Fibroblast of villous mesenchyme (primary cell): ENCODE results near the gene APBB2. TPM values are rescaled to one million over a fixed set of nuclear protein-coding genes. Genes with fewer than 3 reads are reported as not detected.

Experiments
- DNase-seq: peaks from one replicate; pipeline ENCODE4 v3.0.0-alpha.2; 2010; ENCODE audit warnings: low read depth
- H3K4me3 ChIP-seq: 2 replicates; pipeline ENCODE4 v1.5.1; 2011; ENCODE audit warnings: low read depth, mild to moderate bottlenecking, low read length
- CTCF ChIP-seq: IDR thresholded peaks from 2 replicates; pipeline ENCODE4 v1.5.1; 2012; ENCODE audit warnings: low read depth, mild to moderate bottlenecking, low read length; ENCODE audit not compliant: insufficient read depth
- total RNA-seq: library from RNA; depleted of rRNA; stranded (reverse); fragments of >200 nt; gene quantifications from 2 replicates; pipeline ENCODE4 v1.2.3, GENCODE V29; 2012

The APBB2 gene
- total RNA-seq, 1 donor = 133 TPM

DNA sequence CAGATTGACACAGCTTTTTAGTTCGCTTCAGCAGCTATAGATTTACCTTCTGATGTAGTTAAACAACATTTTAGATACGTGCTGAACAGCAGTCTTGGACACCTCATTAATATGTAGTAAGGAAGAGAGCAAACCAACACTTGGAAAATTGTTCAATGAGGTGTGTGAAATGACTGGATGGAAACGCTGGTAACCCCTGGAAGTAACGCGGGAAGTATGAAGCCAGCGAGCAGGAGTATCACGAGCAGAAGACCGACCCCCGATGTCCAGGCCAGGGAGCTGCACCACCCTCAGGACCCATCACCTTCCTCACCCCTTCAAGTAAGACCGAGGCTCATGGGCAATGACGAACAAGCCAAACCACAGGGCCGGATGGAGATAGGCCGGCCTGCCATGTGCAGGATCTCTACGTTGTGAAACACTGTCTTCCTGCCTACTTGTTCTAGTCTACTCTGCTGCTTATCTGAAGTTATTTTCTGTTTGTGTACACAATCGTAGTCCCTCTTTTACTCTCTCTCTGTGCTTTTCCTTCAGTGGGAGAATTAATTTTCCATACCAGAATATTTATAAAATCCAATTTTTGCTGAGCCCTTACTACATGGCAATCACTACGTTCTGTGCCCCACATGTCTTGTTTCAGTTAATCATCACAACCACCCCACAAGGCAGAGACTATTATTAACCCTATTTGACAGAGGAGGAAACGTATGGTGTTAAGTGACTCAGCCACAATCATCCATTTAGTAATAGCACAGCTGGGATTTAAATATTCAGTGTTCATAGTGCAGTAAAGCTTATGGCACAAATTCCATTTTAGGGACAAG, 221.7 kb downstream of the APBB2 start:
- no peak for TF ChIP-seq CTCF
- peak; percentile 97 for DNase-seq
- H3K4me3 ChIP-seq = no peak overlapping the region

- H3K4me3 ChIP-seq = no peak overlapping the region
- no peak for DNase-seq
- no peak for TF ChIP-seq CTCF
Observed at GRCh38 chr4:40991908-40992307, 222.4 kb downstream of the APBB2 start.

- H3K4me3 ChIP-seq = no peak overlapping the region
- no peak for DNase-seq
- TF ChIP-seq CTCF = no peak
Observed at GRCh38 chr4:40990899-40991265, 223.5 kb downstream of the APBB2 start.

GRCh38 chr4:40990236-40990898, 224.0 kb downstream of the APBB2 start:
- H3K4me3 ChIP-seq = no peak overlapping the region

GRCh38 chr4:40987151-40987550, 227.2 kb downstream of the APBB2 start:
- no peak overlapping the region for H3K4me3 ChIP-seq
- TF ChIP-seq CTCF = no peak
- peak; percentile 46 for DNase-seq

More at GRCh38 chr4:40990236-40990898, 224.0 kb downstream of the APBB2 start:
- TF ChIP-seq CTCF = no peak
- peak; percentile 95 for DNase-seq

DNA sequence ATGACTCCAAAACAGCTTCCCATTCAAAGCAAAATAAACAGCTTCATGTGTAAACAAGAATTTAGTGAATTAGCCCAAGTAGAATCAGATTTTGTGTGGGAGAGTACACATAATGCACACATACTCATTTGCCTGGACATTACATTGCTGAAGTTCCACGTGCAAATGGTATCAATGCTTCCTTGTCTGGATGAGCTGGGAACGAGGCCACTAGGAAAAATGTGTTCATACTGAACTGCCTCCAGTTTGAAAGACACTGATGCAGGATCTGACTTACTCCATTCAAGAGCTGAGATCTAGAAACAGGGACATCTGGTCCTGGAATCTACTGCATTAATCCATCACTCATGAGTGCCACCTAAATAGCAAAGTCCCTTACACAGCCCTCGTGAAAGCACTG, 228.0 kb downstream of the APBB2 start:
- DNase-seq = peak; percentile 54
- H3K4me3 ChIP-seq = no peak overlapping the region
- TF ChIP-seq CTCF = no peak
